ENCODE results near the gene AMDHD2.
"Not testable (repeated sequence)": the region's sequence is repeated elsewhere in the genome, so short reads cannot be mapped to it uniquely, and the experiment has no call there.

The AMDHD2 gene

GRCh38 chr16:2535625-2536013 lies 15.4 kb downstream of the AMDHD2 start:
- DNase-seq: no peak

DNA sequence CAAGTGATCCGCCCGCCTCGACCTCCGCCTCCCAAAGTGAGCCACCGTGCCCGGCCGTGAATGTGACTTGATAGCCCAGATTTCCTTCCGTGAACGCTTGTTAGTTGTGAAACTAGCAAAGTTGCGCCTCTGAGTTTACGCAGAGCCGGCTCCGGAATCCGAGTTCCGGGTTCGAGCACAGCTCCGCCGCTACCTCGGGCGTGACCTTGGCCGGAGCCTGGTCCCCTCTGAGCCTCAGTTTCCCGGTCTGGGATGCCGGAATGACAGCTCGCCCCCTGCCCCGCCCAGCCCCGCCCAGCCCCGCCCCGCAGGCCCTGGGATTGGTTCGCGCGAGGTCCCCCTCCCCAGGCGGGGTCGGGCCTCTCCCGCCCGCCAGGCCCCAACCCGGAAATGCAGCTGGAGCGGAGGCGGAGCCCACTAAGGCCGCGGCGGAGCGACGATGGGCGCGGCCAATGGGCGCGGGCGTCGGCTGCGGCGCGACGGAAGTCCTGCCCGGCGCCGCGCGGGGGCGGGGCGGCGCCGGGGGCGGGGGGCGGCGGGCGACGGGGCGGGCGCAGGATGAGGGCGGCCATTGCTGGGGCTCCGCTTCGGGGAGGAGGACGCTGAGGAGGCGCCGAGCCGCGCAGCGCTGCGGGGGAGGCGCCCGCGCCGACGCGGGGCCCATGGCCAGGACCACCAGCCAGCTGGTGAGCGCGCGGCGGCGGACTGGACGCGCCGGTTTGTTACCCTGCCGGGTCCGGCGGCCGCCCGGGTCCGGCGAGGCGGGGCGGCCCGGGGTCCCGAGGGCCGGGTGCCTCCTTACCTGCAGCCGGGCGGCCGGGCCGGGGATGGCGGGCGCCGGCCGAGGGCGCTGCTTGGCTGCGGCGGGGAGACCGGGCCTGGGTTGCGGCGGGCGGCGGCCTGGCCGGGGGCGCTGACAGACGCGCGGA lies 17.5 kb downstream of the AMDHD2 start, which contains the start of gene PDPK1:
Gene PDPK1 (plus strand): TSS at position 571 of the 929 bp plus-strand sequence. CDS start 92 bp downstream, at position 663.
- DNase-seq: peak; percentile 97

- DNase-seq: not testable (repeated sequence)
These were observed 19.1 kb downstream of the AMDHD2 start for GRCh38 chr16:2539192-2539844.

DNA sequence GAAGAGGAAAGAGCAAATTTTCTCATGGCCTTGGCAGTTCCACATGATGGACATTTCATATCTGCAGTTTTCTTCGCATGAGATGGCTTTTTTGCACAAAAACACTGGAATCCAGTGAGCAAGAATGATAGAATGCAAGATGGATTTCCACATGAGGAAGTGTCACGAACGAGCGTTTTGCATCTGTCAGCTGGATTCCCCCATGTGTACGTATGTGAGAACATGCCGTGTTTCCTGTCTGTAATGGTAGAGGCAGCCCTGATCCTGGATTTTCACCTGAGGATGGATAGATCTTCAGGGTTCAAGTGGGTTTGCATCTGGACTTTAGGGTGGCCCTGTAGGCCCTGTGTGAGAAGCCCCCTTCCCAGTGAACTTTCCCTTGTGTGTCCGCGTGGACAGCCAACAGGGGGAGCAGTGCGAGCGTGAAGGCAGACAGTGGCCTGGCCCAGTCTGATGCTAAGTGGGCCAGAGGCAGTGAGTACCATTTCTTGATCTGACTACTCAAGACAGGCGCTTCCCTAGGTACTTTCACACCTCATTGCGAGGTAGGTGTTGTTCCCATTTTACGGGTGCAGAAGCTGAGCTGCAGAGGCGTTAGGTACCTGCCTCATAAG lies 19.8 kb downstream of the AMDHD2 start:
- DNase-seq: not testable (repeated sequence)

- not testable (repeated sequence) for DNase-seq
These were observed 20.7 kb downstream of the AMDHD2 start for GRCh38 chr16:2540912-2541311.

DNA sequence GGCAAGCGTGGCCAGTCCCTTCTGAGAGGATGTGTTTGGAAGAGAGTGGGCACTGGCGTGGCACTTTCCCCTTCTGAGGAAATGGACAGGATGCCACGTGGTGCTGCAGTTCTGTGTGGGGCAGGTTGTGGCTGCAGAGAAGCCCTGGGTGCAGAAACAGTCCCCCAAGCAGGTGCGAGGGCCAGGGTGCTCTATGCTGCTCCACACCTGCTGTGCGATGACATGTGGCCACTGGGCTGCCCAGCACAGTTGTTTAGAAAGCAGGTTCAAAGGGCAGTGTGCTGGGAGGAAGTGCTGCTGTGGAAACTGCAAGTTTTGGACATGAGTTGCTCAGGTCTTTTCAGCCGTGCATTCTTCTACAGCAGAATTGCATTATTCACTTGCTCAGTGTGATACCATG lies 21.2 kb downstream of the AMDHD2 start:
- DNase-seq: not testable (repeated sequence)

DNA sequence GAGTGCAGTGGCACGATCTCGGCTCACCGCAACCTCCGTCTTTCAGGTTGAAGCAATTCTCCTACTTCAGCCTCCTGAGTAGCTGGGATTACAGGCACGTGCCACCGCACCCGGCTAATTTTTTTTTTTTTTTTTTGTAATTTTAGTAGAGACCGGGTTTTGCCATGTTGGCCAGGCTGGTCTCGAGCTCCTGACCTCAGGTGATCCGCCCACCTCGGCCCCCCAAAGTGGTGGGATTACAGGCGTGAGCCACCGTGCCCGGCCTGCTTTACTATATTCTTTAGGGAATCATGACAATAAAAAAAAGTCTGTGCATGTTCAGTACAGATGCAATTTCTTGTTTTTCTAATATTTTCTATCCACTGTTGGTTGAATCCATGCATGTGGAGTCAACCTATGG lies 23.6 kb downstream of the AMDHD2 start:
- not testable (repeated sequence) for DNase-seq

DNA sequence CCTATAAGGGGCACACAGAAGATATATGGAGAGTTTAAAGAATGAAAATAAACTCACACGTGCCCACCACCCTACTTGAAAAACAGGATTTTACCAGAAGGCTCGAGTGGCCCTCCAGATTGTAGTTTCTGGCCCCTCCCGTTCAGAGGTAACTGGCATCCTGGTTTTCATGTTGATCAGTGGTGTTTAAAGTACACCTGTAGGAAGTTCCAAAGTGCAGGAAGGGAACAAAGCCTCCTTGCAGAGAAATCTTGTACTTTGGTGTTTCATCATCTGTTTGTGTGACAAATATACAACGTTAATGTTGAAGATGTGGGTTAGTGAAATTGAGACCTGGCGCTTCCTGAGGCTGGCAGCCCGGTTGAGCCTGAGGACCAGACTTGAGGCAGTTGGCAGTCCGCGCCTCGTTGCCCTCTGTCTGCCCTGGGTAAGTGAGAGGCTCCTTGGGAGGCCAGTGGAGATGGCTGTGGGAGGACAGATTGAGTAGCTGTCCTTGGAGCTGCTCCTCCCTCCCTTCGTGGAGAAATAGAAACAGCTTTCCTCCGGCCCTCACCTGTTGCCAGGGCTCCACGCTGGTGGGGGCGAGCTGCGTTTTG lies 30.2 kb downstream of the AMDHD2 start:
- DNase-seq: not testable (repeated sequence)

DNA sequence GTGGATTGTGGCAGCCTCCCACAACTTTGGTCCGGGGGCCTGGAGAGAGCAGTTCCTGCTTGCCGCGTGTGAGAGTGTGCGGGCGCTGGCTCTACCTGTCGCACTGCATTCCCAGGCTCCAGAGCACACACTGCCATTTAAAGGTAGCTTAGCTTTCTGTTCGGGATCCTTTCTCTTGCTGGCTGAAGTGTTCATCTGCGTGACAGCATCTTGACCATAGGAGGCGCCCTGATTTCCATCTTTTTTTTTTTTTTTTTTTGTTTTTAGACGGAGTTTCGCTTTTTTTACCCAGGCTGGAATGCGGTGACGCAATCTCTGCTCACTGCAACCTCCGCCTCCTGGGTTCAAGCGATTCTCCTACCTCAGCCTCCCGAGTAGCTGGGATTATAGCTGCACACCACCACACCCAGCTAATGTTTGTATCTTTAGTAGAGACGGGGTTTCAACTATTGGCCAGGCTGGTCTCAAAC lies 31.3 kb downstream of the AMDHD2 start:
- not testable (repeated sequence) for DNase-seq

DNA sequence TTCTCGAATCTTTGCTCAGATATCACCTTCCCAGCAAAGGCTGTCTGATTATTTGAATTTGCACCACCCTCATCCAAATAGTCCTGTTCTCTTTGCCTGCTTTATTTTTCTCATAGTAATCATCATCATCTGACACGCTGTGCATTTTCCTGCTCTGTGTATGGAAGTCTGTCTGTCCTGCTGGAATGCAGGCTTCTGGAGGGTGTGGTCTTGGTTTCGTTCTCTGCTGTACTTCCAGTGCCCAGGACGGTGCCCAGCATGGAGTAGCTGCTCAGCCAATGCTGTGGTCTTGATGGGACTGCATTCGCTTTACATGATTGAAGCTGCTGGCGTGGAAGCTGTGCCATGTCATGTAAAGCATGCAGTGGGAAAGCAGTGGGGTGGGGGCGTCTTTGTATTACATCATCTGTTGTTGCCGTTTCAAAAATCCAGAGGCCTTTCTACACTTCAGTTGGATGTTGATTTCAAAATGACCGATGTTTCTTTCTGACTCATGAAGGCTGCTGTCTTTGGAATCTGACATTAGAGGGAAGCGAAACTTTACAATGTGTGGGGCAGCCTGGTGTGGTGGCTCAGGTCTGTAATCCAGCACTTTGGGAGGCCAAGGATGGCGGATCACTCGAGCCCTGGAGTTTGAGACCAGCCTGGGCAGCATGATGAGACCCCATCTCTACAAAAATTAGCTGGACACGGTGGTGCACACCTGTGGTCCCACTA lies 34.7 kb downstream of the AMDHD2 start:
- DNase-seq: not testable (repeated sequence)

DNA sequence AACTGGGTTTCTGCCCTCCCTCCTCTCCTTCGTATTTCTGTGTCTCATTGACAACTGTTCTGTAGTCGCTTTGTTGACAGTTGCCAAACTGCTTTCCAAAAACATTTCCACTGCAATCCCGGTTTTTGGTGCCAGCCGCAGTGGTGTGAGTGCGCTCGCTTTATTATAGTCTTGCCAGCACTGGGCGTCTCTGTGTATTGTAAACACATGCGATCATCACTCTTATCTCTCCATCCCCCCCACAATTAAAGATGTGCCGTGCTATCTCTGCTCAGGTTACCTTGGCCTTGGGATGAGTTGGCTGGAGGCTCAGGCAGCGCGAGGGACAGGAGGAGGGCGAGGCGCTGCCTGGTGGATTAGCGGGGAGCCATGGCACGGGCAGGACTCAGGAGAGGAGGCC lies 37.0 kb downstream of the AMDHD2 start:
- DNase-seq: not testable (repeated sequence)

GRCh38 chr16:2560131-2560797 lies 40.1 kb downstream of the AMDHD2 start:
- not testable (repeated sequence) for DNase-seq

DNA sequence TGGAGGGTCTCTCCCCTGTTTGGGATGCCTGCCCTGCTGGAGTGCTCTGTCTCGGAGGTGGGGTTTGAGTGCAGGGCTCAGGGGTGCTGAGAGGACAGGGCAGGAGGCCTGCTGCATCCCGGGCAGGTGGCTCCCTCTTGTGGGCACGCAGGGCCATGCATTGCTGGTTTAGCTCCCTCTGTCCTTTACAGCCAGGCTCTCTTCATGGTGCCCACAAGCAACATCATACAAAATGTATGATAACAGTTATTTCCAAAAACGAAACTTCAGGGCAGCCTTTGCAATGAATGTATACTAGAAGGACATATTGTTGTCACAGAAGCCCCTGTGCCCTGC lies 40.6 kb downstream of the AMDHD2 start:
- not testable (repeated sequence) for DNase-seq

GRCh38 chr16:2567506-2567905 lies 47.3 kb downstream of the AMDHD2 start:
- DNase-seq: not testable (repeated sequence)

DNA sequence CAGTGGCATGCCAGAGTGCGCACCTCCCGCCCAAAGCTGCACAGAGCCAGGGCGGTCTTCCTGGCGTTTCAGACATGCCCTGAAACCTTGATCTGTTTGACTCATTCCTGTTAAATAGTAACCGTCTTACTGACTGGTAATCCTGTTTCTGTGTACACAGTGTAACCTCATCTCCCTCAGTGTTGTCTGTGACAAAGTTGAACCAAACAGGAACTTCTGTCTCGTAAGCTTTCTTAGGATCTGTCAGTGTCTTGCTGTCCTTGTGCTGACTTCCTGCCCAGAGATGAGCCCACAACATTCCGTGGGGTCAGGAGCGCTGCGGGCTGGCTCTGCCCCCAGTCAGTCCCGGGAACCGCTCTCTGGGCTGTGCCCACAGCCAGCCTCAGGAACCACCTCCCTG lies 48.4 kb downstream of the AMDHD2 start:
- DNase-seq: not testable (repeated sequence)

DNA sequence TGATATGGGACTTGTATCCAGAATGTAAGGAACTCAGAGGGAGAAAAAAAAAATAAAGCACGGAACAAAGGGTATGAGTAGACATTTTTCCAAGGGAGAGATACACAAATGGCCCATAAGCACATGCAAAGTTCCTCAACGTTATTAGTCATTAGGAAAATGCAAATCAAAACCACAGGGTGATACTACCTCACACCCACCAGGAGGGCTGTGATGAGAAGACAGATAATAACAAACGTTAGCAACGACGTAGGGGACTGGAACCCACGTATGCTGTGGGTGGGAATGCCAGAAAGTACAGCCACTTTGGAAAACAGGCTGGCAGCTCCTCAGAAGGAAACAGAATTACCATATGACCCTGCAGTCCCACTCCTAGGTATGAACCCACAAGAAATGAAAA lies 52.5 kb downstream of the AMDHD2 start:
- DNase-seq: not testable (repeated sequence)

- DNase-seq: not testable (repeated sequence)
These were observed 55.7 kb downstream of the AMDHD2 start for GRCh38 chr16:2575839-2576238.

- DNase-seq: not testable (repeated sequence)
These were observed 56.9 kb downstream of the AMDHD2 start for GRCh38 chr16:2577044-2577443.

DNA sequence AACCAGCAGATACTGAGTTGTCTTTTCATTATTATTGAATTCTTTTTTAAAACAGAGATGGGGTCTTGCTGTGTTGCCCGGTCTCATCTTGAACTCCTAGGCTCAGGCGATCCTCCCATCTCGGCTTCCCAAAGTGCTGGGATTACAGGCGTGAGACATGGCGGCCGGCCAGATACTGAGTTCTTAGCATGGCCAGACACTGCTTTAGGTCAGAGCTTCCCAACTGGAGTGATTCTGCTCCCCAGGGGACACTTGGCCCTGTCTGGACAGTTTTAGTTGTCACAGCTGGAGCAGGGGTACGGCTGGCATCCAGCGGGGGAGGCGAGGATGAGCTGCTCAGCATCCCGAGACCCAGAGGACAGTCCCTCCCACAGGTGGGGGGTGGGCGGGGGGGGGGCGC lies 58.7 kb downstream of the AMDHD2 start:
- not testable (repeated sequence) for DNase-seq

DNA sequence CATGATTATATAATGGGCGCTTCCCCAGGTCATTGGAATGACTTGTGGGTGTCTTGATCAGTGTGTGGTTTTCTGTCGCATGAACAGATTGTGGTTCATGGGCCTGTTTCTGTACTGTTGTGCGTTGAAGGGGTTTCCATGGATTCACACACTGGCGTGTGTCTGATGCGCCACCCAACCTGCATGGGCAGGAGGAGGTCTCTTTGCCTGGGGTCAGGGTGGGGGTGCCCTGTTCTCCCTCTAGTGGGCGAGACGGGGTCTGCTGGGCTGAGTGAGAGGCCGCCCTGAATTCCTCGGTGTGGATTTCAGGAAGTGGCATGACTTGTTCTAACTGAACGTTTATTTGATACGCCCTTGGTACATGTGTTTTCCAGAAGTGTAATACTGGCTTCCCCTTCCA lies 60.0 kb downstream of the AMDHD2 start:
- not testable (repeated sequence) for DNase-seq

DNA sequence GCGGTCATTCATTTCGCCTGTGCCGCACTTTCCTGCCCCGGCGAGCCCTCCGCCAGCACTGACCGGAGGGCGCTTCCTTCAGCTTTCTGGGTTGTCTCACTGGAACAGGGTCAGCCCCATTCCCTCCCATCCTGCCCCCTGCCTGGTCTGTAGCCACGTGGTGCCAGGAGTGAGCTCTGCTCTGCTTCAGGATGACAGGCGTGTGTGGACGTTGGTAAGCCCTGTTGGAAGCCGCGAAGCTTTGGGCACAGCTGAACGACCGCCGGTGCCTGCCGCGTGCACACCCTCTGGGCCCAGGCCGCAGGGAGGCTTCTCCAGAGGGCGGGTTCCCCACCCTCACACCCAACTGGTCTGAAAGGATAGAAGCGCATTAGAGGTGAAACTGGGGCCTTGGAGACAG lies 60.6 kb downstream of the AMDHD2 start:
- DNase-seq: not testable (repeated sequence)
